Urothelium cell line (cell line): ENCODE measurements around the gene RNF212.

ENCODE experiments used
- DNase-seq: peaks from one replicate; pipeline ENCODE4 v3.0.0; 2011; ENCODE audit warnings: low spot score, mixed read lengths
- FAIRE-seq: peaks from 2 replicates; lab custom pipeline; 2011; peaks lifted over from hg19 to GRCh38; lab: Jason Lieb, UNC

The RNF212 gene

DNA sequence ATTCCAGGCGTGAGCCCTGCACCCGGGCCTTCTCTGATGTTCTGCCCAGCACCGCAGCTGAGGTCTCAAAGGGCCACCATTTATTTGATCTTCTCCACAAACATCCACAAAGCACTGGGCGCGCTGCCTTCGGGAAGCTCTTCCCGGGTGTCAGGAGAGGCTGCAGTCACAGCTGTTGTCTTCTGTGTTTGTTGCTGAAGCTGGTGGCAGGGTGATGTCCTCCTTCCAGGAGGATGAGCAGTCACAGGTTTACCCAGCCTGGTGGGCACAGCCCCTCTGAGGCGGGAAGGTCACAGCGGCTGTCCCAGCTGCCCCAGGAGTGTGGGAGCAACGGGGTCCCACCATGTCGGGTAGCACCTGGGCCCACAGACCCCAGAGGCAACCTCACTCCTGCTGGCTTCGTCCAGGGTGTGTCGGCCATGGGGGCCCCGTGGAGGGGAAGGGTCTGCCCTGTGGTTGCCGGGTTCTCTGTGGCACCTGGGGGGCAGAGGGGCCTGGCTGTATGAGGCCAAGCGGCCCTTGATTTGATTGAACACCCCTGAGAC lies 74.3 kb downstream of the RNF212 start:
- DNase-seq, result no peak
- FAIRE-seq, result no peak

DNA sequence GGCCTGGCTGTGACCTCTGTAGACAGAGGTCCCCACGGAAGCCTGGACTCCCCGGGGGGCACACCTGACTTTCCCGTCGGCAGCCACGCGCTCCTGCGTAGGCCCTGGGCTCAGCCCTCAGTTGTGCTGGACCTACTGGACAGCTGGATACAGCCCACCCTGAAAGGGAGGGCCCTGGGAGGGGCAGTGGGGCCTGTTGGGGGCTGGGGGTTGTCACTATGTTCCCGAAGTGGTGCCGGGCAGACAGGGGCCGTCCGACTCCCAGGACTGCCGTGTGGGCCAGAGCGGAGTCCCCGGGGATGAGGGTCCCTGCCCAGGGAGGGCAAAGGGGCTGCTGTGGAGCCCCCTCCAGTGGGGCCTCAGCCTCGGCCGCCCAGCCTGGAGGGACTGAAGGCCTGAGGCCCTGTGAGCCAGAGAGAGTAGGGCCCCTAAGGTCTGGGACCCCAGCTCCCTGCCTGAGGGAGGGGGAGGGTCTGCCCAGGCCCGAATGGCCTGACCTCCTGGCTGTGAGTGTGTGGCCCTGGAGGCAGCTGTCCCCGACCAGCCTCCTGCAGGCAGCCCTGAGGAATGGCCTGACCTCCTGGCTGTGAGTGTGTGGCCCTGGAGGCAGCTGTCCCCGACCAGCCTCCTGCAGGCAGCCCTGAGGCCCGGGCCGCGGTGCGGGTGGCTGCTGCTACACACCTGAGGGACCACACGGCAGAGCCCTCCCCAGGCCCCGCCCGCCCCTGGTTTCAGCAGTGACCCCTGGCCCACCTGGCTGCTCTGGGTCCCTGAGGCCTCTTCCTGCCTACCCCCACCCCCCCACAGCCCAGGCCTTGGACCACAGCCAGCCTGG lies 76.2 kb downstream of the RNF212 start:
- FAIRE-seq (no peak), DNase-seq (no peak)

GRCh38 chr4:1036095-1036494 lies 77.3 kb downstream of the RNF212 start:
- FAIRE-seq, result no peak

DNA sequence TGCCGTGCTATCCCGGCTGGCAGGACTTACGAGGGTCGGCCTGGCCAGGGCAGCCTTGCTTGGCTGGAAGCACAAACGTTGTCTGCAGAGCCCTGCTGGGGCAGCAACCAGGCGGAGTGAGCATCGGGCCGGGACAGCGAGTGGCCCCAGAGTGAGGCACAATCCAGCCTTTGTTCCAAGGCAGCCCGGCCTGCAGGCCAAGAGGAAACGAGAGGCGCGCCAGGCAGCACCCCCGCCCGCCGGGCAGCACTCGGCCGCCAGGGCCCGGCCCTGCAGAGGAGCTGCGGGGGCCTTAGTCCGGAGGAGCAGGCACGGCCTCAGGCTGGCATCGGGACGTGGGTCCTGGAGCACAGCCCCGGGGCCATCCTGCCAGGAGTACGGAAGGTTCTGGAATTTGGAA lies 77.9 kb downstream of the RNF212 start:
- FAIRE-seq (no peak), DNase-seq (no peak)

More at GRCh38 chr4:1036095-1036494, 77.3 kb downstream of the RNF212 start:
- DNase-seq, result no peak

DNA sequence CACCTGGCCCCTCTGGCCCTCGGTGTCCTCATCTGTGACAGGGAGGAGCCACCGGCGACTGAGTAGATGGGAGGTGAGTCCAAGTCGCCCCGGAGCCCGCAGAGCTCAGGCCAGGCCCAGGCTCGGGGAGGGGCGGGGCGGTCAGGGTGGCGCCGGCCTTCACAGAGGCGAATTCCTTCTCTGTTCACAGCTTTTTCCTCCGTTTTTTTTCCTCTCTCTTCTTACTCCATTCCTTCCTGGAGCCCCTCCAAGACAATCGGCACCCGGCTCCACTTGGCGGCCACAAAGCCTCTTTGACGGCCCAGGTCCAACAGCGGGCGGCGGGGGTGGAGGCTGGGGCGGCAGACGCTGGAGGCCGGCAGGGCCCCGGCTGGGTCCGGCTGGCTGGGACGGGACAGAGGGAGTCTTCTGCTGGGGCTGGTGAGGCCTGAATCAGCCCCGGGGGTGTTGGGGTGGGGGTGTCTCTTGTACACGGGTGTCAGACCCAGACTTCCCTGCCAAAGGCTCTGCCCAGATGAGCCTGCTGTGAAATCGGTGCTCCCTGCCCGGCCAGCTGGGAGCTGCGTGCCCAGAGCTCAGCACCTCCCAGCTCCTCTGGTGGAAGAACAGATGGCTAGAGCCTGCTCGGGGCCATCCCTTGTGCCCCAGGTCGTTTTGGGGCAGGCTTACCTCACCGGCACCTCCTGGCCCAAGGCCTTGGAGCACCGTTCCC lies 79.4 kb downstream of the RNF212 start:
- no peak for DNase-seq
- FAIRE-seq, result no peak

DNA sequence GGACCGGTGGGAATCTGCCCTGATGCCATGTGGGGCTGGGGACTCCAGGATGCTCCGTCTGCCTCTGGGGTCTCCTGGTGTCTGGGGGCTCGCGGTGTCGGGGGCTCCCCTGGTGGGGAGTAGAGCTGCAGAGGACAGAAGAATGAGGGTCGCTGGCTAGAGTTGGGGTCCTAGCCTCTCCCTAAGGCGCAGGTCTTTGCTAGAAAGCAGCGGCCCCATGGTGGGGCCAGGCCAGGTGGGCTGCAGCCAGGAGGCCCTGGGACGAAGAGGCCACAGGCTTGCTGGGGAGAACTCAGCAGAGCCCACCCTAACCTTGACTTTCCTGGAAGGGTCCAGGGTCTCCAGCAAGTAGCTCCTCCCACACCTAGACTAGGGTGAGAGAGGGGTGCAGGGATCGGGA lies 80.5 kb downstream of the RNF212 start:
- FAIRE-seq, result no peak
- no peak for DNase-seq

DNA sequence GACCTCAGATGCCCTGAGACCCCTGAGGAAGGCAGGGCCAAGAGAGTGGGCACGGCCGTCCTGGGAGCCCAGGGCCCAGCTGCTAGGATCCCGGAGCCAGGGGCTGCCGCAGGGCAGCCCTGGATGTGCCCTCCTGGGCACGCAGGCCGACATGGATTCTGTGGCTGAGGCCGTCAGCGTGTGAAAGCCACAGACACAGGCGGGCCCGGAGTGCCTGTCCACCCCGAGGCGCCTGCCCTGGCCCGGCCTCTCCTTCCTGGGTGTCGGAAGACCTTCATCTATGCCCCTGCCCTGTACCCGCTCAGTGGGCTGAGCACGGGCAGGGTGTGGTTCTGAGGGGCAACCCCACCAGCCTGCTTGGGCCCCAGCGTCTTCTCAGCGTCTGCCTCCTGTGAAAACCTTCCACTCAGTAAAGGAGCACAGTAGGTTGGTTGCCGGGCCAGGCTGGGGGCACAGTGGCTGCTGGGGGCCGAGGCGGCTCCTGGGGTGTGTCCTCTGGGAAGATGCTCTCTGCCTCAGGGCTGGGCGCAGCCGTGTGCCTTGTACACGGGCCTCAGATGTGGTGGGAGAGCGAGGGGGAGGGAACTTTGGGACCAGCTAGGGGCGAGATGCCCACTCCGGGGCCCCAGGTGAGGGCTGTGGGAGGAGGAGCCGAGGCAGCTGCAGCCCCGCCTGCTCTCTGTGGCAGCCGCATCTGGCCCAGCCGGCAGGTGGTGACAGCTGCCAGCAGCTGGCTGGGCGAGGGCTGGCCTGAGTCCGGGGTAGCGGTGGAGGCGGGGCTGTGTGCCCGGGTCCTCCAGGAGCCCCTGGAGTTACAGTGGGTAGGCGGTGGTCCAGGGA lies 81.2 kb downstream of the RNF212 start:
- FAIRE-seq (no peak), DNase-seq (no peak)

- FAIRE-seq (no peak), DNase-seq (no peak)
Measured at GRCh38 chr4:1031346-1031745, 82.0 kb downstream of the RNF212 start.

DNA sequence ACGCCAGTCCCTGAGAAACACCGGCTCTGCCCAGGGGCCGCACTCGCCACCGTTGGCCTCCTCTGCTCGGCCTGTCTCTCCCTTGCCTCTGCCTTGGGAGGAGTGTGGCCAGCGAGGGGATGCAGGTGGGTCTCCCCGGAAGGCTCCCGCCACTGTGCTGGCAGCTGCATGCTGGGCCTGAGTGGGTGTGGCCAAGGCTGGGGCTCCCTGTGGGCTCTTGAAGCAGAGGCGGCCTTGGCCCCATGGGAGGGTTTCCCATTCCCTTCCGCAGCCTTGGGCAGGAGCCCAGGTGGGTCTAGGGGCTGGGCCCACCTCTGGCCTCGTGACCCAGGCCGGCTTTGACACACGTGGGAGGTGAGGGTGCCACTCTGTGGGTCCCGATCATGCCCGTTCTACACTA lies 82.8 kb downstream of the RNF212 start:
- FAIRE-seq (no peak), DNase-seq (no peak)

- FAIRE-seq (no peak), DNase-seq (no peak)
Measured at GRCh38 chr4:1030031-1030430, 83.3 kb downstream of the RNF212 start.

DNA sequence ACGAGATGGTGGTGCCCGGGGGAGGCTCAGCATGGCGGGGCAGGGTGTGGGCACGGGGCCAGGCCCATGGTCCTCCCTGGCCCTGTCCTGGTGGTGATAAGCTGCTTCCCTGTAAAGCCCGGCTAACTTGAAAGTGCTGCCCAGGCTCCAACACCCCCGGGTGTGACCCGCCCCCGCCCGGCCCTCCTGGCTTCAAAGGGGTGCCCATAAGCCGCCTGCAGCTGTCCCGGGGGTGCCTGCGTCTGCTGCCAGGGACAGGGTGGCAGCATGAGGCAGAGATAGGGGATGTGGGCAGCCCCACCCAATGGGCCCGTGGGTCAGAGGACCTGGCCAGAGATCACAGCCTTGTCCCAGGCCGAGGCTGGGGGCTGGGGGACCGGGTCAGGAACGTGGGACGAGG lies 83.8 kb downstream of the RNF212 start:
- no peak for FAIRE-seq

GRCh38 chr4:1028574-1029220 lies 84.7 kb downstream of the RNF212 start:
- FAIRE-seq (no peak), DNase-seq (no peak)

More for the DNA sequence above, 83.8 kb downstream of the RNF212 start:
- DNase-seq, result no peak

- no peak for DNase-seq
- no peak for FAIRE-seq
Measured at GRCh38 chr4:1027915-1028238, 85.5 kb downstream of the RNF212 start.

DNA sequence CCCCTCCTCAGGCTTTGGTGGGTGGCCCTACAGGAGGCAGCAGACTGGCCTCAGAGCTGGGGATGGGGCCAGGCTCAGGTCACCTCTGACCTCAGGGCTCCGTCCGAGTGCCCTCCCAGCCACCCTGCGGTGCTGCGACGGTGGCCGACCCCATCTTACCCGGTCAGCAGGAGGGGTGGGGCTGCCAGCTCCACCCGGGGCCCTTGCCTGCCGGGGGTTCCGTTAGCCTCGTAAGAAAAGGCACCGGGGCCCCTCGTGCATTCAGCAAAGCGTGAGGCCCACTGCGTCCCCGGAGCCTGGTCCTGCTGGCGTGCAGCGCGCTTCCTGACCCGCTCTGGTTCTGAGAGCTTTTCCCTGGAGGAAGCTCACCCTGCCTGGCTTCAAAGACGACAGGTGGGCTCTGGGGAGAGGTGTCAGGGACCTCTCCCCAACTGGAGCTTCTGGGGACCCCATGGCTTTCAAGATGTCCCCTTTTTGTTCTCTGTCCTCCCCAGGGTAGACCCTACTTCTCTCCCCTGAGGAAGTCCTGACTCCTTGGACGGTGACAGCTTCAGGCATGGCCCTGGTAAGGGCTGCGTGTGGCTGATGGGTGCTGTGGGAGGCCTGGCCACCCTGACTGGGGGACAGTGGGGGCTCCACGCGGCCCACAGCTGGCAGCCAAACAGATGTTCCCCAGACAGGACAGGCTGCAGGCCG lies 86.0 kb downstream of the RNF212 start:
- DNase-seq (no peak), FAIRE-seq (no peak)

- DNase-seq (peak; percentile 22), FAIRE-seq (no peak)
Measured at GRCh38 chr4:1026115-1026514, 87.2 kb downstream of the RNF212 start.

GRCh38 chr4:1024882-1025545 lies 88.3 kb downstream of the RNF212 start:
- no peak for FAIRE-seq
- DNase-seq, result no peak

GRCh38 chr4:1023895-1024740 lies 89.2 kb downstream of the RNF212 start:
- DNase-seq, result no peak
- no peak for FAIRE-seq

DNA sequence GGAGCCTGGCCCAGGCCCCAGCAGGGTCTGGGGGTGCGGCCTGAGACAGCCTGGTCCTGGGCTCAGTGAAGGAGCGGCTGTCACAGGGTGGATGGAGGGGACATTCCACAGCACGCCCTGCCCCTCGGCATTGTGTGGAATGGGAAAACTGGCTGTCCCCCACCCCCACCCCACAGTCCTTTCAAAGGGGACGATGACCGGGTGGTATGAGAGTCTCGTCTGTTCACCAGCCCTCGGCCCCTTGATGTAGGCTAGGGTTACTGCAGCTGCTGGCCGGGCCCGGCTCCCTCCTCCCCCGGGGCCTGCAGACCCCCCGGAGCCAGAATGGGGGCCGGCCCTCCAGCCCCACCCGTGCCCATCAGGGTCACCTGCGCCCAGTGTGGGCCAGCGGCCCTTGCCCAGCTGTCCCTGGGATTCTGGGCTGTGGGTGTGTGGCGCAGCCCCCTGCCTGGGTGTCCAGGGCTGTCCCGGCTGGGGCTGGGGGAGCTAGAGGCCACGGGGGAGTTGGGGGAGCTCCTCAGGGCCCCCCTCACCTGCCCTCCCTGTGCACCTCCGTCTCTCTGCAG lies 90.2 kb downstream of the RNF212 start:
- no peak for DNase-seq
- no peak for FAIRE-seq

GRCh38 chr4:1022739-1023066 lies 90.7 kb downstream of the RNF212 start:
- FAIRE-seq (no peak), DNase-seq (no peak)
